Measurements from ENCODE around the gene HOXB4. TPM values are rescaled to one million over a fixed set of nuclear protein-coding genes. Genes with fewer than 3 reads are reported as not detected.

The HOXB4 gene
- total and polyA plus RNA-seq, 4 donors = 1.4 to 6.7 (median 2.6) TPM

GRCh38 chr17:48568499-48569239 is 9.5 kb downstream of the HOXB4 start:
- peak overlapping the region in 1 of 2 donors; percentile 21 for H3K27ac ChIP-seq (ENCODE audit: low read depth in 1 of 2, low read length in 1 of 2)
- peaks cover 0 to 83% (median 12%) of the 10 kb centered on the region in 5 donors for H3K4me1 ChIP-seq (ENCODE audit: control insufficient read depth in 5 of 5, insufficient read depth in 5 of 5, low read length in 5 of 5)
- peaks cover 0 to 21% (median 2%) of the 10 kb centered on the region in 4 donors for H3K36me3 ChIP-seq (ENCODE audit: control insufficient read depth in 4 of 4, insufficient read depth in 4 of 4, low read length in 4 of 4)
- H3K27me3 ChIP-seq (ENCODE audit: control insufficient read depth in 3 of 3, insufficient read depth in 3 of 3, low read length in 2 of 3) = peaks cover 0 to 70% (median 3%) of the 10 kb centered on the region in 3 donors
- H3K9me3 ChIP-seq (ENCODE audit: control insufficient read depth in 4 of 4, insufficient read depth in 3 of 4, low read length in 3 of 4) = peaks cover 0 to 3% (median 0%) of the 10 kb centered on the region in 4 donors
- H3K4me3 ChIP-seq = no peak overlapping the region
- no peak for TF ChIP-seq CTCF (IDR thresholded peaks at IDR 0.05; ENCODE audit: control extremely low read depth, extremely low read depth)
- peak overlapping the region; percentile 28 to 96 for H3K9ac ChIP-seq (ENCODE audit: insufficient read depth in 1 of 2, low read length in 2 of 2)
- ATAC-seq (ENCODE audit: insufficient read depth, low FRiP score) (no peak), DNase-seq (peak; percentile 78 to 85 (median 83))
- 12 to 16% methylated on average over 33 of the region's 33 CpGs for WGBS, 2 donors

GRCh38 chr17:48567646-48568354 is 10.3 kb downstream of the HOXB4 start:
- peaks cover 3 to 69% (median 4%) of the 10 kb centered on the region in 3 donors for H3K27me3 ChIP-seq (ENCODE audit: control insufficient read depth in 3 of 3, insufficient read depth in 3 of 3, low read length in 2 of 3)
- H3K27ac ChIP-seq (ENCODE audit: low read depth in 1 of 2, low read length in 1 of 2) = no peak overlapping the region
- H3K4me3 ChIP-seq = no peak overlapping the region
- H3K36me3 ChIP-seq (ENCODE audit: control insufficient read depth in 4 of 4, insufficient read depth in 4 of 4, low read length in 4 of 4) = peaks cover 0 to 24% (median 2%) of the 10 kb centered on the region in 4 donors
- DNase-seq (no peak), ATAC-seq (ENCODE audit: insufficient read depth, low FRiP score) (no peak)
- H3K9me3 ChIP-seq (ENCODE audit: control insufficient read depth in 4 of 4, insufficient read depth in 3 of 4, low read length in 3 of 4) = peaks cover 0 to 3% (median 0%) of the 10 kb centered on the region in 4 donors
- H3K4me1 ChIP-seq (ENCODE audit: control insufficient read depth in 5 of 5, insufficient read depth in 5 of 5, low read length in 5 of 5) = peaks cover 0 to 83% (median 13%) of the 10 kb centered on the region in 5 donors
- peak overlapping the region; percentile 18 to 96 for H3K9ac ChIP-seq (ENCODE audit: insufficient read depth in 1 of 2, low read length in 2 of 2)
- TF ChIP-seq CTCF (IDR thresholded peaks at IDR 0.05; ENCODE audit: control extremely low read depth, extremely low read depth) = no peak
- 43 to 52% methylated on average over 2 of the region's 2 CpGs for WGBS, 2 donors

- Histone ChIP-seq H3K27me3 (ENCODE audit: control insufficient read depth in 3 of 3, insufficient read depth in 3 of 3, low read length in 2 of 3) (peaks cover 4 to 66% (median 4%) of the 10 kb centered on the region in 3 donors), H3K9ac (ENCODE audit: insufficient read depth in 1 of 2, low read length in 2 of 2) (peak overlapping the region in 1 of 2 donors; percentile 96), H3K9me3 (ENCODE audit: control insufficient read depth in 4 of 4, insufficient read depth in 3 of 4, low read length in 3 of 4) (peaks cover 0 to 3% (median 0%) of the 10 kb centered on the region in 4 donors), H3K4me3 (no peak overlapping the region), H3K4me1 (ENCODE audit: control insufficient read depth in 5 of 5, insufficient read depth in 5 of 5, low read length in 5 of 5) (peaks cover 0 to 83% (median 19%) of the 10 kb centered on the region in 5 donors), H3K27ac (ENCODE audit: low read depth in 1 of 2, low read length in 1 of 2) (peak overlapping the region in 1 of 2 donors; percentile 4), H3K36me3 (ENCODE audit: control insufficient read depth in 4 of 4, insufficient read depth in 4 of 4, low read length in 4 of 4) (peaks cover 0 to 23% (median 2%) of the 10 kb centered on the region in 4 donors)
- WGBS, 2 donors = 50 to 65% methylated on average over 6 of the region's 6 CpGs
- TF ChIP-seq CTCF (IDR thresholded peaks at IDR 0.05; ENCODE audit: control extremely low read depth, extremely low read depth) = no peak
- DNase-seq = peak; percentile 70 to 87 (median 85)
- ATAC-seq (ENCODE audit: insufficient read depth, low FRiP score) = no peak
These were observed 10.9 kb downstream of the HOXB4 start for GRCh38 chr17:48567209-48567608.
